Amniotic stem cell (primary cell): ENCODE measurements around the gene RARB.

Experiments used
- DNase-seq: peaks from one replicate; lab custom pipeline; 2025; lab: John Stamatoyannopoulos, UW

Gene RARB

GRCh38 chr3:25578059-25578458, 150.0 kb downstream of the RARB start:
- no peak for DNase-seq

- no peak for DNase-seq
These were observed 152.5 kb downstream of the RARB start for GRCh38 chr3:25580534-25580933.

- no peak for DNase-seq
These were observed 153.3 kb downstream of the RARB start for GRCh38 chr3:25581335-25581734.

GRCh38 chr3:25581823-25582222, 153.8 kb downstream of the RARB start:
- DNase-seq: no peak

- no peak for DNase-seq
These were observed 154.2 kb downstream of the RARB start for GRCh38 chr3:25582242-25582641.

- no peak for DNase-seq
These were observed 155.3 kb downstream of the RARB start for GRCh38 chr3:25583343-25583742.

GRCh38 chr3:25584011-25584789, 156.1 kb downstream of the RARB start:
- DNase-seq: no peak

- DNase-seq: no peak
These were observed 157.5 kb downstream of the RARB start for GRCh38 chr3:25585361-25586166.

GRCh38 chr3:25586167-25586505, 158.1 kb downstream of the RARB start:
- no peak for DNase-seq

GRCh38 chr3:25586553-25586952, 158.5 kb downstream of the RARB start:
- DNase-seq: no peak

- DNase-seq: no peak
These were observed 159.0 kb downstream of the RARB start for GRCh38 chr3:25587094-25587493.

- DNase-seq: no peak
These were observed 159.5 kb downstream of the RARB start for GRCh38 chr3:25587526-25587925.

GRCh38 chr3:25587975-25588374, 159.9 kb downstream of the RARB start:
- no peak for DNase-seq

- DNase-seq: no peak
These were observed 160.5 kb downstream of the RARB start for GRCh38 chr3:25588441-25589103.

- DNase-seq: no peak
These were observed 161.2 kb downstream of the RARB start for GRCh38 chr3:25589104-25589782.

- DNase-seq: no peak
These were observed 161.8 kb downstream of the RARB start for GRCh38 chr3:25589783-25590258.

- DNase-seq: peak; percentile 84
These were observed 164.5 kb downstream of the RARB start for GRCh38 chr3:25592510-25592968.

GRCh38 chr3:25593001-25593400, 164.9 kb downstream of the RARB start:
- no peak for DNase-seq

GRCh38 chr3:25594007-25594502, 166.0 kb downstream of the RARB start:
- peak; percentile 48 for DNase-seq

- no peak for DNase-seq
These were observed 169.6 kb downstream of the RARB start for GRCh38 chr3:25597535-25598101.

- no peak for DNase-seq
These were observed 175.6 kb downstream of the RARB start for GRCh38 chr3:25603703-25604102.
